Spleen (tissue), 7 donors: ENCODE measurements around the gene MTRFR.

Source experiments
- CTCF ChIP-seq, 11 experiments: fragments of 200-600 bp in 7 of 11; fragments of 450-650 bp in 4 of 11; sonication (generic) in 4 of 11; IDR thresholded peaks in 8 of 11; conservative IDR thresholded peaks in 3 of 11; 1 replicate in 7 of 11; 2 replicates in 4 of 11; pipeline versions ENCODE4 v1.4.0 to v1.8.0; 2016 to 2021; ENCODE audit warnings: antibody characterized with exemption in 11 of 11, inconsistent platforms in 4 of 11, mild to moderate bottlenecking in 1 of 11
- POLR2AphosphoS5 ChIP-seq, 3 donors: sonication (generic); formaldehyde crosslinking; IDR thresholded peaks; one replicate each; pipeline ENCODE4 v1.5.1; 2017; ENCODE audit warnings: antibody characterized with exemption in 3 of 3
- donor health status: DM: no; HTN: no; CAD: no; lungs with moderate emphysema.
- donor health status: DM: no; HTN: no; CAD: no.
- donor health status: DM: no; HTN: no; CAD: no.

DNA sequence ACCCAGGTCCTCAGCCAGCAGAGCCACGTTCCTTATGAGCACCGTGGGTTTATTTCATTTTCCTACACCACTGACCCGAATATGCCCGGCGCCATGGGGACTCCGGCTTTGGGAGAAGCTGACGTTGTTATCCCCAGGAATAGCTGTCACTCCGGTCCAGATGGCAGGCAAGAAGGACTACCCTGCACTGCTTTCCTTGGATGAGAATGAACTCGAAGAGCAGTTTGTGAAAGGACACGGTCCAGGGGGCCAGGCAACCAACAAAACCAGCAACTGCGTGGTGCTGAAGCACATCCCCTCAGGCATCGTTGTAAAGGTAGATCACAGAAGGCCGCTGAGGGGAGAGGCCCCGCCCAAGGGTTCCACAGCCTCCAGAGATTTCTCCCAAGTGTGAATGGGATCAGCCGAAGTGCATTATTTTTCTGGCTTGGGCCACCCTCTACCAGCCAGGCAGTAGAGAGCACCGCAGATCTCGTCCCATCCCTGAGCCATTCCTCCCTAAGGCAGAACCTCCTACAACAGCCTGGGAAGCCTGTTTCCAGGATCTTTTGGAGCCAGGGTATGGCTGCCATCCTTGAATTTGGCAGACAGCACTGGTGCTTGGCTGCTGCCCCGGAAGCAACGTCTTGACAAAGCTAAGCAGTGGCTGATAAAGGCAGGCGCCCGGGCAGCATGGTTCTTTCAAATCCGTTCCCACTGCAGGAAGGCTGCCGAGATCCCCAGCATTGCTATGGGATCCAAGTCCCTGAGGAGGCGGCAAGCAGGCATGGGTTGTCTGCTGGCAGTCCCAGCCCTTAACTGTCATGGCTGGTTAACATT lies 20.6 kb downstream of the MTRFR start:
- no peak for TF ChIP-seq CTCF (IDR thresholded peaks at IDR 0.05 in 8 of 11, conservative IDR thresholded peaks at IDR 0.05 in 3 of 11)
- TF ChIP-seq POLR2AphosphoS5 (IDR thresholded peaks at IDR 0.05) = no peak
